GM21447 (cell line): ENCODE results near the gene BEX5.
"Not testable (repeated sequence)": the region's sequence is repeated elsewhere in the genome, so short reads cannot be mapped to it uniquely, and the experiment has no call there.

Source experiments
- ATAC-seq: cut with Tn5 transposase; IDR thresholded peaks from one replicate; pipeline ENCODE4 v1.9.1; 2021; ENCODE audit not compliant: unreplicated experiment

Gene BEX5

DNA sequence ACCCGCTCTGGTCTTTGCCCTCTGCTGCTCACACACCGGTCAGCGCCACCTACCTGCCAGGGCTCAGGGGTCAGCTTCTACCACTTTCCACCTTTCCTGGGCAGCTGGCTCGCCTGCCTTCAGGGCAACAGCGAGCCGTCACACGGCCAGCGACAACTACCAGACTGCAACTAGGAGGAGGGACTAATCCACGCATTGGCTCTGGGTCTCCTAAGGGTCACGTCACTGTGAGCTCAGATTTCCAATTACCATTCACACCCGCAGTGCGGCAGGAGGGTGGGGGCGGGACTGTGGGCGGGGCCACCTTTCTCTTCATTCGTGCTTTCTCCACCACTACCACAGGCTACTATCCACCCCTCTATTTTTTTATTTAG, at the start of gene BEX5:
TSS of gene BEX5 (minus strand) at position 172 of the 374 bp plus-strand sequence. CDS start 1,712 bp downstream, outside the sequence.
- peak; percentile 89 for ATAC-seq

DNA sequence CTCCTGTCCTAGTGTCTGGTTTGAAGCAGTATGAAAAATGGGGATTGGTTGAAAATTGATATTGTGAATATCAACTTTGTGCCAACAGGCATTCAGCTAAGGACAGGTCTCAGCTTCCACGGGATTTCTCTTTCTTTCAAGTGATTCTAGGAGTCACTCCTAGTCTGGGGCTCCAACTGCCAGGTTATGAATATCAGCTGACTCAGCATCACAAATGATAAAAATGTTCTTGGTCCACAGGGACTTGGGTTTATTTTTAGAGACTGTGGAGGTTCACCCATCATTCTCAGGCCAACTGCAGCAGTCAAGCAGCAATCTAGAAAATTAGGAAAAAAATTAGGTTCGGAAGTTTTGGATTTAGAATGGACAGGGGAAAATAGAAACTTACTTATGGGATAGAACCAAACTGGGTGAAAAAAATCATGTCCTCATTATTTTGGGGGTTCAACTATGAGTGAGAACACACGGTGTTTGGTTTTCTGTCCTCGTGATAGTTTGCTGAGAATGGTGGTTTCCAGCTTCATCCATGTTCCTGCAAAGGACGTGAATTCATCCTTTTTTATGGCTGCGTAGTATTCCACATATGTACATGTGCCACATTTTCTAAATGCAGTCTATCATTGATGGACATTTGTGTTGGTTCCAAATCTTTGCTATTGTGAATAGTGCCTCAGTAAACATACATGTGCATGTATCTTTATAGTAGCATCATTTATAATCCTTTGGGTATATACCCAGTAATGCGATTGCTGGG, 30.4 kb upstream of the BEX5 start:
- ATAC-seq = no peak

DNA sequence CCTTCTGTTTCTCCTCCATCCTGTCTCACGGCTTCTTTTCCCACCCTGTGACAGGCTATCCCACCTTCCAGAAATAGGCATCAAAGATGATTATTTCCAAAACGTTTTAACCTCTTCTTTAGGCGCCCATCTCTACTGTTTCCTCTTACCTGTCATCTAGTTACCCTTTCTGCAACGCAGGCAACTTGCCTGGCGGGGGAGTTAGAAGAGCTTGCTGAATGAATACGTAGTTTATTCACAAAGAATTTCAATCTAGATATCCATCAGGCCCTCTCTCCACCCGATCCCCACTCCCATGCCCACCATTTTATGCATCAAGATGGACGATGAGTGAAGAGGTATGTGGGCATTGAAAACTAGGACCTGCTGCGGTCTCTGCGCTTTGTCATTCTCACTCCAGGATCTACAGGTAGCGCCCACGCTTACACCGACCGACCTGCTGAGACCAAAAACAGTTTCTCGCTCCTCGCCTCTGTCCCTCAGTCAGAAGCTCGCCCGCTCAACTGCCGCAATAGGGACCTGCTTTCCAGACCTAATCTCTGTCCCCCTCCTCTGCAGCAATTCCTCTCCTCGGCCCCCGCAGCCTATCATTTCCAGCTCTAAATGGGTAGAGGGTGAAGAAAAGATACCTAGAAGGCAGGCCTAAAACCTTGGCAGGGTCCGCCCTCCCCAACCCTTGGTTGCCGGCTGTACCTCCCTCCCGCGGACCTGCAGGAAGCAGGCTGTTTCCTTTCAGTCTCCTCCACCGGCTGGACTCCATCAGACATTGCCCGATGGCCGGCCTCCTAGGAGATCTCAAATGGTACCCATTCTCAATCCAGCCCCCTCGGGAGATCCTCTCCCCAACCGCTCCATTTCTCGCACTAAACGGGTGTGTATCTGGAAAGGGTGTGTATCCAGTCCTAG, 624 bp downstream of the BEX5 start:
- peak; percentile 33 for ATAC-seq

DNA sequence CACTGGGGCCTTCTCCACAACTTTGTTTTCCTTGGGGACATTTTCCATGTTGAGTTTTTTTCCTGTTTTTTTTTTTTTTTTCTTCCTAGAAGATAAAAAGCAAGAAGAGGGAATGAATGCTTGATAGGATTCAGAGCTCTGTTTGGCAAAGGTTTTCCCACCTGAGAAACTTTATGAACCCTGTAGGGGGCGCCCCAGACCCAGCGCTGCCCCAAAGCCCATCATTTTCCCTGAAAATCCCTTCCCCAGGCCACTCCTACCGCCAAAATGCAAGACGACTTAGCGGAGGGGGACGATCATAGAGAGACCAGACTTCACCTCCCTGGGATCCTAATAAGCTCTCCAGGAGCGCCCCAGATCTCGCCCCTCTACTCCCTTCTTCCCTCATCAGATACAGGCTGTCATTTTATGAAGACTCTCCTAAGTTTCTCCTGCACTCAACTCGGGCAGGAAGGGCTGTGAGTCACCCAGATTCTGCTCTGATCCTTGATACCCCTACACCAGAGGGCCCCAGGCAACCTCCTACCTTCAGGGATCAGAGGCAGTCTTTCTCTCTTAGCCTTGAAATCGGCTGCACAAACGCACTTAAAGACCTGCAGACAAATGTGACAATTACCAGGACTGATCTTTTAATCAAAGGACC, 1.4 kb downstream of the BEX5 start:
- ATAC-seq = no peak

DNA sequence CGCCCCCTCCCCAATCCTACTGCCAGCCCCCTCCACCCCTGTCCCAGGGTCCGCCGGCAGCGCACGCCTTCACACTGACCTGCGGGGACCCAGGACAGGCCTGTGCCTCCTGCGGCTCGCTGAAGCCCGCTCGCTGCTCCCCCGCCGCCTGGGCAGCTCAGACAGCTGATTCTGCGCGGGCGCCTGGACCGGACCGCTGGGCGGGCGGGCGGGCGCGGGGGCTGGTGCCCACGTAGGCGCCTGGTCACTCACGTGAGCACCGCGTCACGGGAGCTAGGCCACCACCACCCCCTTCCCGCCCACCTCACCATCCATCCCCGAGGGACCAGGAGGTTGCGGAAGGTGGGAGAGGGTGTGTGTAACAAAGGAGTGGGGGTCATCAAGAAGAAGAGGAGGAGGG, 13.5 kb downstream of the BEX5 start, which contains the start of gene TCEAL6:
TSS of gene TCEAL6 (minus strand) at position 208 of the 400 bp plus-strand sequence.
- ATAC-seq = not testable (repeated sequence)

DNA sequence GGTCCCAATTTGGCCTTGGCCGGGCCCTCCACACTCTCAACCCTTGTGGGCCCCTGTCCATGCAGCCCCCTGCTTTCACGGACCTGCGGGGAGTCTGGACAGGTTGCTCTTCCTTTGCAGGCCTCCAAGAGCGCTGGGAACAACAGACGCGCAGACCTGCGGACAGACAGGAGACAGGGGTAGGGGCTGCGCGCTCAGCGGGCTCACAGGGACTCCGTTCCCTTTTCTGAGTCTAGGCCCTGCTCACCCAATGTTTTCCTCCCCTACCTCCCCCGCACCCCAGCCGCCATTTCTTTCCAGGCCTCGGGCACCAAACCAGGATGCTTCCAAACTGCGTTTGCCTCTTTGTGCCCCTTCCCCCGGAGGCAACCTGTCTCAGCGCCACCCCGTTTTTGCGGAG, 14.1 kb downstream of the BEX5 start:
- ATAC-seq = not testable (repeated sequence)

DNA sequence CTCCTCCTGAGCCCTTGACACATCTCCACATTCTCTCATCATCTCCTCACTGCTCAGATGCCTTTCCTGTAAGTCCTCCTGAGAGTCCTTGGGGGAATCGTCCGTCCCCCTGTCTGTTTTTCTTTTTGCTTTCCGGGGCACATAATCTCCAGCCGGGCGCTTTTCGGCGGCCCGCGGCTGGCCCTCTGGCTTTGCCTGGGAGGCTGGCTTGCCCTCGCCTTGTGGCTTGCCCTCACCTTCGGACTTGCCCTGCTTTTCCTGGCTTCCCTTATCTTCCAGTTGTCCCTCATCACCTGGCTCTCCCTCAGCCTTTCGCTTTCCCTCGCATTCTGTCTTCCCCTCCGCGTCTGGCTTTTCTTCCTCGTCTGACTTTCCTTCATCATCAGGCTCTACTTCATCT, 14.9 kb downstream of the BEX5 start:
- not testable (repeated sequence) for ATAC-seq

DNA sequence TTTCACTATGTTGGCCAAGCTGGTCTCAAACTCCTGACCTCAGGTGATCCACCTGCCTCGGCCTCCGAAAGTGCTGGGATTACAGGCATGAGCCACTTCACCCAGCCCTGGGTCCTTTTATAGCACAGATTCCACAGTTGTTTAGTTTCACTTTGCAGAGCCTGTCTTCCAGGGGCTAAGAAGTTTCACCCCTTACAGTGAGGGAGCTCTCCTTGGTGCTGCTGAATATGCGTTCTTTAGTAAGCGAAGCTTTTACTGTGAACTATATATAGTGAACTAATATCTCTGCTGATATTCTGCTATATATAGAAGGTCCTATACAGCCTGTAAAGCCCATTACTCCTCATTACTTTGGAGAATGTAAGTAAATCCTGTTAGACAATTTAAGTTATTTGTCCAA, 17.7 kb downstream of the BEX5 start:
- ATAC-seq = no peak

DNA sequence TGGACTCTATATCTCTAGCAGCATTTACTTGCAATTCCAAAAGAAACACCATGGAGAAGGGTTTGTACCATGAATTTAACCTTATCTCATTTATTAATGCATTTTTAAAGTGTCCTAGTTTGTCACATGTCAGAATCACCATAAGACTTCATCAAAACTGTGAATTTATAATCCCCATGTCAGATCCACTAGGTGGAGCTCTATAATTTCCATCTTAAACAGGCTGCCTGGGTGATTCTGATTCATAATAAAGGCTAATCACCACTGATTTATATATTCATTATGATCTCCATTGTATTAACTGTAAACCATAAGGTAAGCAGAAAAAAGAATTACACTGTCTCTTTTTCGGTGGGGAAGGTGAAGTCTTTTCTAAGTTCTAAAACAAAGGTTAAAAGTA, 26.3 kb downstream of the BEX5 start:
- ATAC-seq = no peak

DNA sequence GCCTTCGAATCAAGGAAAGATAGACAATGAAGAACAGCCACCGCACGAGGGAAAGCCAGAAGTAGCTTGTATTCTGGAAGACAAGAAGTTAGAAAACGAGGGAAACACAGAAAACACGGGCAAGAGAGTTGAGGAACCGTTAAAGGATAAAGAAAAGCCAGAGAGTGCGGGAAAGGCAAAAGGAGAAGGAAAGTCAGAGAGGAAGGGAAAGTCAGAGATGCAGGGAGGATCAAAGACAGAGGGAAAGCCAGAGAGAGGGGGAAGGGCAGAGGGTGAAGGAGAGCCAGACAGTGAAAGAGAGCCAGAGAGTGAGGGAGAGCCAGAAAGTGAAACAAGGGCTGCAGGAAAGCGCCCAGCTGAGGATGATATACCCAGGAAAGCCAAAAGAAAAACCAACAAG, 28.9 kb downstream of the BEX5 start:
- no peak for ATAC-seq

DNA sequence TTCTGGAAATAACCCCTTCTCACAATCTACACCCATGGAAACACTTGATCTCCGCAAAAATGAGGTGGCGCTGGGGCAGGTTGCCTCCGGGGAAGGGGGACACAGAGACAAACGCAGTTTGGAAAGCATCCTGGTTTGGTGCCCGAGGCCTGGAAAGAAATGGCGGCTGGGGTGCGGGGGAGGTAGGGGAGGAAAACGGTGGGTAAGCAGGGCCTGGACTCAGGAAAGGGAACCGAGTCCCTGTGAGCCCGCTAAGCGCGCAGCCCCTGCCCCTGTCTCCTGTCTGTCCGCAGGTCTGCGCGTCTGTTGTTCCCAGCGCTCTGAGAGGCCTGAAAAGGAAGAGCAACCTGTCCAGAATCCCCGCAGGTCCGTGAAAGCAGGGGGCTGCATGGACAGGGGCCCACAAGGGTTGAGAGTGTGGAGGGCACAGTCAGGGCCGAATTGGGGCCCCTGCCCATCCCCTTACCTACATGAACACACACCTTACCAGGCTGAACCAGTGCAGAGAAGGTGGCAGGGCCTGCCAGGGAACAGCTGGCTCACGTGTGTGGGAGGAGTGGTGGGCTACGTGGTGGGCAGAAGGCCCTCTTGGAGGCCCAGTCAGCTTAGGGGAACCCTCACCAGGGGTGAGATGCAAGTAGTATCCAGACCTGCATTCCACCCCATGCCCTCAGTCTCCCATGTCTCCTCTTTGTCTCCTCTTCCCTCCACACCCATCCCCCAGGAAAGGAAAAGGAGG, 29.5 kb downstream of the BEX5 start:
- not testable (repeated sequence) for ATAC-seq

DNA sequence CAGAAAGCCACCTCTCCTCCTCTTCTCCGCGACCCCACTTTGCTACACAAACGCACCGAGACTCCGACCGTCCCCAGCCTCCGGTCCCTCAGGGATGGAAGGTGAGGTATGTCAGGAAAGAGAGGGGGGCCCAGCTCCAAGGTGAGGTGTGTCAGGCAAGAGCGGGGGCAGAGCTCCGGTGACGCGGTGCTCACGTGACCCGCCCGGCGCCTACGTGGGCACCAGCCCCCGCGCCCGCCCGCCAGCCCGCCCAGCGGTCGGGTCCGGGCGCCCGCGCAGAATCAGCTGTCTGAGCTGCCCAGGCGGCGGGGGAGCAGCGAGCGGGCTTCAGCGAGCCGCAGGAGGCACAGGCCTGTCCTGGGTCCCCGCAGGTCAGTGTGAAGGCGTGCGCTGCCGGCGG, 30.3 kb downstream of the BEX5 start, which contains the start of gene TCEAL2:
TSS of gene TCEAL2 (plus strand) at position 244 of the 400 bp plus-strand sequence. CDS start 1,152 bp downstream, outside the sequence.
- not testable (repeated sequence) for ATAC-seq

DNA sequence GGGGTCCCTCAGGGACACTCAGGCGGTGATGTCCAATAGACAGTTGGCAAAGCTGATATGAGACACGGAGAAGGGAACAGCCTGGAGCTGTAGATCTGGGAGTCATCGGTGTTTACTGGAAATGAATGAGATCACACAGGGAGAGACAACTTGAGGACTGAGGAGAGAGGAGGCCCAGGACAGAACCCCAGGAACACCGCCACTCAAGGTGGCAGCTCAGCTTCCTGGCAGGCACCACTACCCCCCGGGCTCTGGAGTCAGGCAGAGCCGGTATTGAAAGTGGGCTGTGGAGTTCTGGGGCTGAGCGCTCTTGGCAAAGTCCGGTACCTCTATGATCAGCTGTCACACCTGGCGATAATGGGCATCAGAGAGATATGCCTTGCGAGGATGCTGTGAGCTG, 30.8 kb downstream of the BEX5 start:
- ATAC-seq = not testable (repeated sequence)

DNA sequence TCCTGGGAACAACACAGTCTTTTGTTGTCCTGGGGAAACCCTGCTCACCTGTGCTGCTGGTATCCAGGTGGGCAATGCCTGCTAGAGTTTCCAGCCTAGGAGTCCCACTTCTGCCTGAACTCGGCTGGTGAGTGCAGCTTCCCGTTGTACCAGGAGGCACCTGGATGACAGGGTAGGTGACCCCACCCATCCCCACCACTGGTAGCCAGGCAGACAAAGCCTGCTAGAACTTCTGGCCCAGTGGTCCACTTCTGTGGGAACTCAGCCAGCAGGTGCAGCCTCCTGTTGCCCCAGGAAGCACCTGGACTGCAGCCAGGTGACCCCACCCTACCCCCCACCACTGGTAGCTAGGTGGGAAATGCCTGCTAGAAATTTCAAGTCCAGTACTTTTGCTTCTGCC, 40.0 kb downstream of the BEX5 start:
- ATAC-seq = no peak

DNA sequence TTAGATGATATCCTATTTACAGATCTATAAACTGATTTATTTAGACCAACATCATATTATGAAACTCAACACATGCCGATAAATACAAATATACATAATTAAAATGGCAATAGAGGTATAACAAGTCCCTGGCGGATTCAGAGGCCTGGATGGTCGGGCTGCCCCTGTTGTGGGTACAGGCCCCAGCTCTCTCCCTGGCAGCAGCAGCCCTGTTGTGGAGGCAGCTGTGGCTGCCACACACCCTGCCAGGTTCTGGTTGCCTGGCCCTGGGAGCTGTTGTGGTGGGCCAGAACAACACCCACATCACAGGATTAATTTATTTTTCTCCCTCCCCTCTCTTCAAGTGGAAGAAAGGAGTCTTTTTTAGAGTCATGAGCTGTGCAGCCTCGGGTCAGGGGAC, 42.4 kb downstream of the BEX5 start:
- ATAC-seq = no peak
